SK-N-SH treated with all-trans-retinoic acid at 6 μM for 48 hours (cell line): ENCODE measurements around the gene OR11G2.

Experiments used
- BACH2 ChIP-seq: fragments of 250-450 bp; sonication (Bioruptor Pico); IDR thresholded peaks from 2 replicates; pipeline ENCODE4 v1.9.0; 2021; ENCODE audit warnings: mild to moderate bottlenecking, borderline replicate concordance
- CSDC2 ChIP-seq: fragments of 250-450 bp; sonication (Bioruptor Pico); IDR thresholded peaks from 2 replicates; pipeline ENCODE4 v1.5.0; 2020; ENCODE audit warnings: mild to moderate bottlenecking, moderate library complexity
- ZFP30 ChIP-seq: fragments of 450-650 bp; formaldehyde crosslinking; IDR thresholded peaks from 2 replicates; pipeline ENCODE4 v1.5.0; 2022; ENCODE audit warnings: mild to moderate bottlenecking, moderate library complexity
- ZNF565 ChIP-seq: fragments of 450-650 bp; formaldehyde crosslinking; conservative IDR thresholded peaks from 2 replicates; pipeline ENCODE4 v1.5.0; 2020; ENCODE audit warnings: low read depth, mild to moderate bottlenecking, moderate library complexity
- ZNF8 ChIP-seq: fragments of 450-650 bp; formaldehyde crosslinking; IDR thresholded peaks from 2 replicates; pipeline ENCODE4 v1.5.0; 2020; ENCODE audit warnings: mild to moderate bottlenecking, moderate library complexity
- TF ChIP-seq, protein P1 (sequence below): fragments of 250-450 bp; sonication (Bioruptor Pico); IDR thresholded peaks from 2 replicates; pipeline ENCODE4 v1.8.0; 2020; ENCODE audit warnings: mild to moderate bottlenecking, moderate library complexity, borderline replicate concordance
- TF ChIP-seq, protein P2 (sequence below): fragments of 250-450 bp; sonication (Bioruptor Pico); IDR thresholded peaks from 2 replicates; pipeline ENCODE4 v1.5.1; 2021; ENCODE audit warnings: mild to moderate bottlenecking, moderate library complexity

DNA sequence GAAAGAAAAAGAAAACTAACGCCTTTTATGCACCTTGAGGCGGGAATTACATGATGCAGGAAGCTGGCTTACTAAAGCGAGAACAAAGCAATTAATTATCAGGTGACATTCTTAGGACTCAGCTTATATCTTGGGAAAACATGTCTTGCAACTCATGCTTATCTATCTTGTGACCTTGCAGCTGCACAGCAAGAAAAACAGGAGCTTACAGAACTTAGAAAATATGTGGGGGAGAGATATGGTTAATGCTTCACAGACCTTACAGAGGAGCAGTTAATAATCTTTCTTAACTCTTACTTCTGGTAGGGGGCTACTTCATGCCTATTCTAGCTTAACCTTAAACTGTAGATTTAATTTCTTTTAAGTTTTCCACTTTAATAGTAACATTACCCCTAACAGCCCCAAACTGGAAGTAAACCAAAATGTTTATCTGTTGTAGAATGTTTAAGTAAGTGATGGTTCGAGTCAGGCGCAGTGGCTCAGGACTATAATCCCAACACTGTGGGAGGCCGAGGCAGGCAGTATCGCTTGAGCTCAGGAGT is 13.2 kb upstream of the OR11G2 start:
- TF ChIP-seq ZNF8 (no peak), ZNF565 (no peak), CSDC2 (no peak), ZFP30 (CRISPR knock-in tag) (no peak), BACH2 (no peak)
- TF ChIP-seq, protein P1, sequence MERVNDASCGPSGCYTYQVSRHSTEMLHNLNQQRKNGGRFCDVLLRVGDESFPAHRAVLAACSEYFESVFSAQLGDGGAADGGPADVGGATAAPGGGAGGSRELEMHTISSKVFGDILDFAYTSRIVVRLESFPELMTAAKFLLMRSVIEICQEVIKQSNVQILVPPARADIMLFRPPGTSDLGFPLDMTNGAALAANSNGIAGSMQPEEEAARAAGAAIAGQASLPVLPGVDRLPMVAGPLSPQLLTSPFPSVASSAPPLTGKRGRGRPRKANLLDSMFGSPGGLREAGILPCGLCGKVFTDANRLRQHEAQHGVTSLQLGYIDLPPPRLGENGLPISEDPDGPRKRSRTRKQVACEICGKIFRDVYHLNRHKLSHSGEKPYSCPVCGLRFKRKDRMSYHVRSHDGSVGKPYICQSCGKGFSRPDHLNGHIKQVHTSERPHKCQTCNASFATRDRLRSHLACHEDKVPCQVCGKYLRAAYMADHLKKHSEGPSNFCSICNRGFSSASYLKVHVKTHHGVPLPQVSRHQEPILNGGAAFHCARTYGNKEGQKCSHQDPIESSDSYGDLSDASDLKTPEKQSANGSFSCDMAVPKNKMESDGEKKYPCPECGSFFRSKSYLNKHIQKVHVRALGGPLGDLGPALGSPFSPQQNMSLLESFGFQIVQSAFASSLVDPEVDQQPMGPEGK (CRISPR knock-in tag), result no peak
- TF ChIP-seq, protein P2, sequence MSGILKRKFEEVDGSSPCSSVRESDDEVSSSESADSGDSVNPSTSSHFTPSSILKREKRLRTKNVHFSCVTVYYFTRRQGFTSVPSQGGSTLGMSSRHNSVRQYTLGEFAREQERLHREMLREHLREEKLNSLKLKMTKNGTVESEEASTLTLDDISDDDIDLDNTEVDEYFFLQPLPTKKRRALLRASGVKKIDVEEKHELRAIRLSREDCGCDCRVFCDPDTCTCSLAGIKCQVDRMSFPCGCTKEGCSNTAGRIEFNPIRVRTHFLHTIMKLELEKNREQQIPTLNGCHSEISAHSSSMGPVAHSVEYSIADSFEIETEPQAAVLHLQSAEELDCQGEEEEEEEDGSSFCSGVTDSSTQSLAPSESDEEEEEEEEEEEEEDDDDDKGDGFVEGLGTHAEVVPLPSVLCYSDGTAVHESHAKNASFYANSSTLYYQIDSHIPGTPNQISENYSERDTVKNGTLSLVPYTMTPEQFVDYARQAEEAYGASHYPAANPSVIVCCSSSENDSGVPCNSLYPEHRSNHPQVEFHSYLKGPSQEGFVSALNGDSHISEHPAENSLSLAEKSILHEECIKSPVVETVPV, result no peak
